K562 (cell line): Measurements from ENCODE around the gene HOXB3.

Experiments
- EWSR1 ChIP-seq: fragments of 450-650 bp; IDR thresholded peaks from 2 replicates; pipeline ENCODE4 v1.6.1; 2018; ENCODE audit warnings: borderline replicate concordance, mild to moderate bottlenecking, low read depth, moderate library complexity; ENCODE audit not compliant: partially characterized antibody
- FOXJ3 ChIP-seq: sonication (generic); formaldehyde crosslinking; IDR thresholded peaks from 2 replicates; pipeline ENCODE4 v1.4.0; 2020; ENCODE audit warnings: mild to moderate bottlenecking, missing genetic modification reagents
- HNRNPLL ChIP-seq: fragments of 200-400 bp; formaldehyde crosslinking; IDR thresholded peaks from 2 replicates; pipeline ENCODE4 v1.6.1; 2017; ENCODE audit warnings: low read length, low read depth, mild to moderate bottlenecking; ENCODE audit not compliant: poor library complexity, severe bottlenecking
- JUN ChIP-seq, 2 experiments: sonication (generic) in 1 of 2; formaldehyde crosslinking in 1 of 2; IDR thresholded peaks; 2 replicates each; pipeline versions ENCODE4 v1.6.1 to v1.8.0; 2012 to 2022; ENCODE audit warnings: borderline replicate concordance in 2 of 2, mild to moderate bottlenecking in 2 of 2, improper control_type of control experiment in 1 of 2, low read depth in 1 of 2, low read length in 1 of 2, missing genetic modification reagents in 1 of 2
- PYGO2 ChIP-seq: fragments of 450-650 bp; IDR thresholded peaks from 2 replicates; pipeline ENCODE4 v1.6.1; 2016; ENCODE audit warnings: mild to moderate bottlenecking, missing genetic modification characterization, moderate library complexity, missing compliant biosample characterization
- RBM34 ChIP-seq: fragments of 200-400 bp; formaldehyde crosslinking; IDR thresholded peaks from 2 replicates; pipeline ENCODE4 v1.6.1; 2018; ENCODE audit warnings: low read length, borderline replicate concordance; ENCODE audit not compliant: insufficient read depth
- TAF1 ChIP-seq: IDR thresholded peaks from 2 replicates; pipeline ENCODE4 v1.6.1; 2011; ENCODE audit warnings: mild to moderate bottlenecking, low read length, moderate library complexity; ENCODE audit not compliant: insufficient read depth, control insufficient read depth, severe bottlenecking; ENCODE audit errors: extremely low read depth
- YY1 ChIP-seq, 3 experiments: IDR thresholded peaks; 2 replicates each; pipeline ENCODE4 v1.6.1; 2011; ENCODE audit warnings: low read length in 2 of 3, mild to moderate bottlenecking in 2 of 3, moderate library complexity in 2 of 3, borderline replicate concordance in 1 of 3, control low read depth in 1 of 3, low read depth in 1 of 3; ENCODE audit not compliant: insufficient read depth in 3 of 3, insufficient replicate concordance in 2 of 3, control insufficient read depth in 1 of 3, insufficient read length in 1 of 3; ENCODE audit errors: extremely low read depth in 1 of 3
- TF ChIP-seq, protein P1 (sequence below): fragments of 250-450 bp; sonication (Bioruptor Pico); IDR thresholded peaks from 2 replicates; pipeline ENCODE4 v1.4.0; 2020; ENCODE audit warnings: mild to moderate bottlenecking, moderate library complexity
- TF ChIP-seq, protein P2 (sequence below): sonication (generic); formaldehyde crosslinking; IDR thresholded peaks from 2 replicates; pipeline ENCODE4 v1.8.0; 2022; ENCODE audit warnings: mild to moderate bottlenecking, missing genetic modification reagents

DNA sequence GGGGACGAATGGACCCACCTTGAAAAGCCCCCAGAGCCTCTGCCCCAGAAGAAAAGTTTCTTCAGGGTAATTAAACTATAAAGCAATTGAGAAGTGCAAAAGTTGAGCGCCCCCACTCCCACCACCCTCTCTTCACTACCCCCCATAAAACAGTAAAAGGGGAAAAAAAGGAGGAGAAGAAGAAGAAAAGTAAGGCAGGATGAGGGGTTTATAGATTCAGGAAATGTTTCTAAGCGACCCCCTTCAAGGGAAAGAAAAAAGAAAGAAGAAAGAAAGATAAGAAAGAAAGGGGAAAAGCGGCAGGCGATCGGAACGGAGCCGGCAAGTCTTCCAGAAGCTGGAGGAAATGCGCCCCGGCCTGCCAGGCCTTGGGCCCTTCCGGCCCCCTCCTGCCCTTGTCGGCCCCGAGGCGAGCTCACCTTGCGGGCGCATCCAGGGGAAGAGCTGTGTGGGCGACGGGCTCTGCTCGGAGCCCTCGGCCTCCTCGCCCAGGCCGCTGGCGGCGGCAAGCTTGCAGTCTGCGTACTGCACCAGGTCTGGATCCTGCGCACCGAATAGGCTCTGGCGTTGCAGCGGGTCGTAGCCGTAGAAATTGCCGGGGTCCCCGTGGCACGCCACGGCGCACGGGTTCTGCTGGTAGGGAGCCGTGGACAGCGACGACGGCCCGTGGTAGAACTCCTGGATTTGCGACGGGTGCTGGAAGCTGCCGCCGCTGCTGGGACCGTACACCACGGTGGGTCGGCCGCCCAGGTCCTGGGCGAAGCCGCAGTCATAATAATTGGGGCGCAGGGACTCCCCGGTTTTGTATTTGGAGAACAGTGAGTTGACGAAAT is 24.0 kb upstream of the HOXB3 start:
- TF ChIP-seq PYGO2 (tag) (no peak), HNRNPLL (no peak), YY1 (IDR thresholded peaks at IDR 0.05; ENCODE audit: borderline replicate concordance in 1 of 3, control insufficient read depth in 1 of 3, extremely low read depth in 1 of 3, insufficient read depth in 3 of 3, insufficient read length in 1 of 3, insufficient replicate concordance in 2 of 3, low read depth in 1 of 3, low read length in 2 of 3) (no peak), FOXJ3 (CRISPR knock-in tag) (no peak), EWSR1 (no peak), TAF1 (no peak), JUN (IDR thresholded peaks at IDR 0.05; ENCODE audit: borderline replicate concordance, low read depth, low read length) (no peak), JUN (CRISPR knock-in tag; IDR thresholded peaks at IDR 0.05; ENCODE audit: borderline replicate concordance) (no peak), RBM34 (no peak)
- TF ChIP-seq, protein P1, sequence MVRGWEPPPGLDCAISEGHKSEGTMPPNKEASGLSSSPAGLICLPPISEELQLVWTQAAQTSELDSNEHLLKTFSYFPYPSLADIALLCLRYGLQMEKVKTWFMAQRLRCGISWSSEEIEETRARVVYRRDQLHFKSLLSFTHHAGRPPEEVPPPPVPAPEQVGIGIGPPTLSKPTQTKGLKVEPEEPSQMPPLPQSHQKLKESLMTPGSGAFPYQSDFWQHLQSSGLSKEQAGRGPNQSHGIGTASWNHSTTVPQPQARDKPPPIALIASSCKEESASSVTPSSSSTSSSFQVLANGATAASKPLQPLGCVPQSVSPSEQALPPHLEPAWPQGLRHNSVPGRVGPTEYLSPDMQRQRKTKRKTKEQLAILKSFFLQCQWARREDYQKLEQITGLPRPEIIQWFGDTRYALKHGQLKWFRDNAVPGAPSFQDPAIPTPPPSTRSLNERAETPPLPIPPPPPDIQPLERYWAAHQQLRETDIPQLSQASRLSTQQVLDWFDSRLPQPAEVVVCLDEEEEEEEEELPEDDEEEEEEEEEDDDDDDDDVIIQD: no peak
- TF ChIP-seq, protein P2, sequence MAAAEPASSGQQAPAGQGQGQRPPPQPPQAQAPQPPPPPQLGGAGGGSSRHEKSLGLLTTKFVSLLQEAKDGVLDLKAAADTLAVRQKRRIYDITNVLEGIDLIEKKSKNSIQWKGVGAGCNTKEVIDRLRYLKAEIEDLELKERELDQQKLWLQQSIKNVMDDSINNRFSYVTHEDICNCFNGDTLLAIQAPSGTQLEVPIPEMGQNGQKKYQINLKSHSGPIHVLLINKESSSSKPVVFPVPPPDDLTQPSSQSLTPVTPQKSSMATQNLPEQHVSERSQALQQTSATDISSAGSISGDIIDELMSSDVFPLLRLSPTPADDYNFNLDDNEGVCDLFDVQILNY (CRISPR knock-in tag): no peak
